ENCODE measurements around the gene STEAP2.
"Not testable (repeated sequence)": the region's sequence is repeated elsewhere in the genome, so short reads cannot be mapped to it uniquely, and the experiment has no call there.

STEAP2 gene

DNA sequence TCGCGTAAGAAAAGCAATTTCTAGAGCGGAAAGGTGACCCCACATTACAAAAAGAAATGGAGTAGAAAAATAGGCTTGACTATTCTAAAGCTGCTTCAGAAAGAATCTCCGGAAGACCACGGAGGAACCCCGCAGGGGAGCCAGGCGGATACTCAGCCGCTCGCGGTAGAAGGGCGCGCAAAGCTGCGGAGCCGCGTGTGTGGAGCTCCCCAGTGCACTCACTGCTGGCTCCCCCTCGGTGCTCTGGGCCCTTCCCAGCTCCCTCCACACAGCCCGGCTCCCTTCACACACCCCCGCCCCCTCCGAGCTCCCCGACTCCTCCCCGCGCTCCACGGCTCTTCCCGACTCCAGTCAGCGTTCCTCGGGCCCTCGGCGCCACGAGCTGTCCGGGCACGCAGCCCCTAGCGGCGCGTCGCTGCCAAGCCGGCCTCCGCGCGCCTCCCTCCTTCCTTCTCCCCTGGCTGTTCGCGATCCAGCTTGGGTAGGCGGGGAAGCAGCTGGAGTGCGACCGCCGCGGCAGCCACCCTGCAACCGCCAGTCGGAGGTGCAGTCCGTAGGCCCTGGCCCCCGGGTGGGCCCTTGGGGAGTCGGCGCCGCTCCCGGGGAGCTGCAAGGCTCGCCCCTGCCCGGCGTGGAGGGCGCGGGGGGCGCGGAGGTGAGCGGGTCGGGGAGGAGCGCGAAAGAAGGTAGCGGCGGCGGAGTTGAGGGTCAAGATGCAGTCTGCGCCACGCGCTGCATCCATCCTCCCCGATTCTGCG, at the start of gene STEAP2:
Gene STEAP2, plus strand, starts transcription at position 350 of the 758 bp plus-strand sequence. CDS start 13,343 bp downstream, outside the sequence.
- no peak for DNase-seq (ENCODE audit: low read depth in 2 of 2)

DNA sequence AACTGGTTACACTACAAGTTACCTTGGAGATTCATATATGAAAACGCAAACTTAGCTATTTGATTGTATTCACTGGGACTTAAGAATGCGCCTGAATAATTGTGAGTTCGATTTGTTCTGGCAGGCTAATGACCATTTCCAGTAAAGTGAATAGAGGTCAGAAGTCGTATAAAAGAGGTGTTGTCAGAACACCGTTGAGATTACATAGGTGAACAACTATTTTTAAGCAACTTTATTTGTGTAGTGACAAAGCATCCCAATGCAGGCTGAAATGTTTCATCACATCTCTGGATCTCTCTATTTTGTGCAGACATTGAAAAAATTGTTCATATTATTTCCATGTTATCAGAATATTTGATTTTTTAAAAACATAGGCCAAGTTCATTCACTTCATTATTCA, 48.0 kb upstream of the STEAP2 start:
- no peak for DNase-seq (ENCODE audit: low read depth in 2 of 2)

DNA sequence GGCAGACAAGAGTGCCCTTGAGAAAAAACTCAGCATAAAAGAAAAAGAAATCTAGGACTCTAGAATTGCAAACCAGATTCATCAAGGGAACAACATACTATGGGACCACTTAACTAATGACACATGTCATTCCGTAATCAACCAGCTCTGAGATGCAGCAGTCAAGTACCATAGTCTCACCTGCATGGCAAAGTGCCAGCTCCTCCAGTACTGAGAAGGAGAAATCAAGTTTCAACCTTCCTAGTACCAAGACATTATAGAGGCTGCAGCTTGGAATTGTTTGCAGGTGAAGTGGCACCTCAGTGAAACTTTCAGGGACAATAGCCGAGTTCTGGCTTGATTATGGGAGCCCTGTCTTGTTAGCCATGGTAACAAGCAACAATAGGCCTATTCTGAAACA, 45.8 kb upstream of the STEAP2 start:
- DNase-seq (ENCODE audit: low read depth in 2 of 2), result no peak

DNA sequence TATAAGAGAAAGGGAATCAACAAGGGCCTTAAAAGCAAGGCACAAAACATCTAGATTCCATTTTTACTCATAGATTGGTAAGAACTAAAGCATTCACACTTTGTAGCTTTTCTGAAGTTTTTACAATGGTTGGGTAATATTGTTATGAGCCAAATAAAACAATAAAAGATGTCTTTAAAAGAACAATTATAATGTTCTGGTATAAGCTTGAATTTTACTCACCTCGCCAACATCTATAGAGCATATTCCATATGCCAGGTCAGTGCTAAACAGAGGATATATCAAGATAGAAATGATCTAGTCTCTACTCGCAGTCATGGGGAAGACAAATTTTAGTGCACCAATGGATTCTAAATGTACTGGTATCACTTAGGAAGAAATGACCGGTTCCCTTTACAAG, 45.4 kb upstream of the STEAP2 start:
- no peak for DNase-seq (ENCODE audit: low read depth in 2 of 2)

DNA sequence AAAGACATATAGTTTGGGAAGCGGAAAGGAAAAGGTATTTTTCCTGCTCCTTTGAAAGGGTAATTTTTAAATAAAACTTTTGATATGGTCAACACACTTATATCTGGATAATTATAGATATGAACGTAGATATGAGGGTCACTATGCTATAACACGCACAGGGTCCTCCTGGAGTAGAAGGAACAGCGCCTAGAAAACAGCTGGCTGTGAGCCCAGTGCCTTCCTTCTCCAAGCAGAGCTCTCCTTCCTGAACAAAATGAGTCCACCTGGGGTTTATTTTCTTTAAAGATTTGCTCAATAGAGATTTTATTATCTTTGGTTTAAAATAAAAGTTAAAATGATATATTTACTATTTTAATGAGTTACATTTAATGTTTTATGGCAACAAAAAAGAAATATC, 44.2 kb upstream of the STEAP2 start:
- DNase-seq (ENCODE audit: low read depth in 2 of 2), result no peak

DNA sequence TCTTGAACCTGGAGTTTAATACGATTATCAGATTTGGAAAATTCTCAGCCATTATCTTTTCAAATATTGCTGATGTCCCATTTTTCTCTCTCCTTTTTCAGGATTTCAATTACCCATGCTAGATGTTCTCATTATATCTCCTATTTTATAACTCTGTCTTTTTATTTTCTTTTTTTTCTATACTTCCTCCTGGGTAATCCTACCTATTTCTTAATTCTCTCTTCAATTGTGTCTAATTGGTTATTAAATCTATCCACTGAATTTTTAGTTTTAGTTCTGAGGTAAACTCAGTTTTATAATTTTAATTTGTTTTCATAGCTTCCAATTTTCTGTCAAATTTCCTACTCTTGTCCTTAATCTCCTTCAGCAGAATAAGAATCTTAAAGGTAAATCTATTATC, 41.6 kb upstream of the STEAP2 start:
- no peak for DNase-seq (ENCODE audit: low read depth in 2 of 2)

DNA sequence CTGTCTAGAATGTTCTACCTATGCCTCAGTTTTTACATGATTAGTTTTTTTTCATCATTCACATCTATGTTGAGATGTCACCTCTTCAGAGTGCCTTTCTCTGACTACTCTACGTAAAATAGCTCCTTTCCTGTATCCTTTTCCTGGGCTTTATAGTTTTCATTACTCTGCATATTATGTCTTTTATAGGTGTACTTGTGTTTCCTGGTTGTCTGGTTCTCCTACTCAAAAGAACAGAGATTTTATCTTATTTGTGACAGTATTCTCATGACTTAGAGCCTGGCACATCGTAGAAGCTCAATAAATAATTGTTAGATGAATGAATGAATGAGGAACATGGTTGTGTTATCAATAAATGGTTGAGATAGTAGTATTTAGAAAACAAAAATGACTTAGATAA, 39.4 kb upstream of the STEAP2 start:
- DNase-seq (ENCODE audit: low read depth in 2 of 2), result no peak

DNA sequence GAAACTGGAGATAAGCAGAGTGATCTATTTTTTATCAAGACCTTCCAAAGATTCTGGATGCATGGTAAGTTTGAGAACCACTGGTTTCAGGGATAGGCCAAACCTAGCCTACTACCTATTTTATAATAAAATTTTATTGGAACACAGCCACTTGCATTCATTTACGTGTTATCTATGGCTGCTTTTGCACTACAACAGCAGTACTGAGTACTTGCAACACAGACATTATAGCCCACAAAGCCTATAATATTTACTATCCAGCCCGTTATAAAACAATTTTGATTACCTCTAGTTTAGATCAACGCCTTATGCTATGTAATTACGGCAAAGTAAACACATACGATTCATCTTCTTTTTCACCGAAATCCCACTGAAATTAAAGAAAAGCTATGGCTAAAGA, 38.9 kb upstream of the STEAP2 start:
- no peak for DNase-seq (ENCODE audit: low read depth in 2 of 2)

DNA sequence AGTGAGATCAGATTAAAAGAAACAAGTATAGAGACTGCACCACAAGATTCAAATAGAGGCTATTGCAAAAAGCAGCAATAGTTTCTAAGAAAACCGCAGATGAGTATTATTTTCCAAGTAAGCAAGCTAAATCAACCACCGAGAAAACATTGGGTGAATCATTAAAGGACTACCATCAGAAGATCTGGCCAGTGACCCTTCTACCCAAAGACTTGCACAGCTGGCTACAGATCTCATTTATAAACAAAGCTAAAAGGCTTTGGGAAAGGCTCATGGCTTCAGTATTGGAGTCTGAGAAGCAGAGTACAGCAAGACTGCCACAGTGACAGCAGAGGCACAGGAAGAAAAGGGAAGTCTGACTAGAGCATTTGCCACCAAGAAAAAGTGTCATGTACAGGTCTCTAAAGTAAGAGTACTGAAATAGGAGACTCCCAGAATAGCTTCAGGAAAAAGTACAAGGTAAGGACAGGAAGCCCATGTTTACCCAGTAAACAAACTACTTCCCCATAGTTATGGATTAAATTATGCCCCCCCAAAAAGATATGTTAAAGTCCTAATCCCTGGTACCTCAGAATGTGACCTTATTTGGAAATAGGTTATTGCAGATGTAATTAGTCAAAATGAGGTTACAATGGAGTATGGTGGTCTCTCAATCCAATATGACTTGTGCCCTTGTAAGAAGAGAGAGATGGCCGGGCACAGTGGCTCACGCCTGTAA, 38.3 kb upstream of the STEAP2 start:
- no peak for DNase-seq (ENCODE audit: low read depth in 2 of 2)

DNA sequence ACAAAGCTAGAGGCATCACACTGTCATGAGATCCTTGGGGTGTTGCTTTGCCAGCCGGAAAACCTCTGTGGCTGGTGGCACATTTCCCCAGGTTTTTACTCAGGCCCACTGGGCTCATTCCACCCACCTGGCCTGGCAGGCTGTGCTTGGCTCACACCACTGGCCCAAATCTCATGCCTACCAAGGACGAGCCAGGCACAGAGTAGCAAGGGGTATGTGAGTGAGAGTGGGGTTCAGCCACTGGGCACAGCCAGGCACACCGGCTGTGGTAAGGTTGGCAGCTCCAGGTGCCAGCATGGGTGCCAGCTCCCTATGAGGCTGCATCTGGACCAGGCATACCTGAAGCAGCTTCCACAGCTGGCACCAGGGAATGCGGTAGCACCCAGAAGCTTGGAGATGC, 35.9 kb upstream of the STEAP2 start:
- no peak for DNase-seq (ENCODE audit: low read depth in 2 of 2)

DNA sequence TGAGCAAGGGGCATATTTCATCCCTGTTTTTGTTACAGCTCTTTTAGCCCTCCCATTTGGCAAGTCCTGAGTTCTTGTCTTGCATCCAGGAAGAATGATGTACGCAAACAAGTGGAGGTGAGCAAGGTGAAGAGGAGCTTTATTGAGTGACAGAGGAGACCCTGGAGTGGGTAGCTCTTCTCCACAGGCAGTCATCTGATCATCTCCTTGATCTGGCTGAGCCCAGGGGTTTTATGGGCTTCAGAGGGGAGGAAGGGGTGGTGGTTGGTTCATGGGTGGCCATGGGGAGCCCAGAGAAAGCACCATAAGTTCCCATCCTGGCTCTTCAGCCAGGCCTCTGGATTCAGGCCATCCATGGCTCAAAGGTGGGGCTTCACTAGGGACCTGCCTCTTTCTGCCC, 35.3 kb upstream of the STEAP2 start:
- DNase-seq (ENCODE audit: low read depth in 2 of 2), result no peak

DNA sequence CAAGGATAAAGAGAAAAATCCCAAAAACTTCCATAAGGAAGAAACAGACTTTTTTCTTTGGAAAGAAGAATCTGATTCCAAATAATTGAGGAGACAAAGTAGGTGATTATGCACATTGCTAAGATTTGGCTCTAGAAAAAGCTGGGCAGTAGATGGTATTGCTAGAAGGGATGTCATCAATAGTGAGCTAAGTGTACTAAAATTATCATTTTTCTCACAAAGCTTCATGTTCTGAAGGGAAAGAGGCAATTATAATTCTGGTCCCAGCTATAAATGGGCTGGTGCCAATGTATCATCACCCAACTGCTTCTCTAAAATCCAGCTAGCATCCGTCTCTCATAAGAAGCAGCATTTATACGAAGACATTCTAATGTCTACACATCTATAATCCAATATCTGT, 33.4 kb upstream of the STEAP2 start:
- no peak for DNase-seq (ENCODE audit: low read depth in 2 of 2)

DNA sequence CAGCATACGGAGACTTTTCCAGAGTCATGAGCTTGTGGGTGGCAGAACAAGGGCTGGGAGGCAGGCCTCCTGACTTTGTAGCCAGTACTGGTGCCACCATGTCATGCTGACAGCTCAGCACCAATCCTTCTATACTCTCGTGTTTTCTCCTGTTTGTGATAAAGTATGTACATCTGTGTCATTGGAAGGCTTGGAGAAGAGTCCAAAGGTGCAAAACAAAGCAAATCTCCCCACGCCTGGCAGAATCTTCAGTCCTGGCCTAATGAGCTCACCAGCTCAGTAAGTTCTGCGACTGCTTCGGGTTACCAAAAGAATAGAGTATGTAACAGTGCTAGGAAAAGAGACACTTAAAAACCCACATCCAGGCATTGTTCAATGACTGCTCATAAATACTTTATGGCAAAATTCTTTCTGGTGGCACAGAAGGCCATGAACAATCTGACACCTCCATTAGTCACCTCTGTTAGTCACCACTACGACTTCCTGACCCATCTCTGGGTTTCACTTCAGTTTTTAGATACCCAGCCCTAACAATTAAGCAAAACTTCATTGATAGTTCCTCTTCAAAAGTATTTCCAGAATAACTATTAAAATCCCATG, 32.8 kb upstream of the STEAP2 start:
- DNase-seq (ENCODE audit: low read depth in 2 of 2), result no peak

DNA sequence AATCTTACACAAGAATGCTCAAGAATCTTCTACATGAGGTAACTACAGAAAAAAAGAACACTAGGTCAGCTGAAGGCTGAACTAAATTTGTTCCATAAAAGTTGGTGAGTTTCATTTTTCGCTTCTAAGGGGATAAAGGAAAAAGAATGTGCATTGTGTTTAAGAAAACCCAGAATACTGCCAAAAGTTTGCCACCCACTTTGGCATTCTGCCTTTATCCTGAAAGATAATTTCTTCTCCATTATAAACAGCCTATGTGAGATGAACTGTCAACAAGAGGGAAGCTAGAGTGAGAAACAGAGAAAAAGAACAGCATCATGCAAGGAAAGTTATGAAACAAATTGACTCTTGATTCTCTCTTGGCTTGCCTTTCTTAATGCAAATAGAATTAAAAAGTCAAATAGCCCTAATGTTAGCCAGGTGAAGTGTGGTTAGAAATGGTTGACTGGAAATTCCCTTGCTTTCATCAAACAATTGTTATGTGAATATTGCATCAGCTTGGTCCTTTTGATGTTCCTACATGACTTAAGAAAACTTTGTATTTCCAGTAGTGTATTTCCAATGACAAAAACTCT, 31.4 kb upstream of the STEAP2 start:
- DNase-seq (ENCODE audit: low read depth in 2 of 2), result no peak

DNA sequence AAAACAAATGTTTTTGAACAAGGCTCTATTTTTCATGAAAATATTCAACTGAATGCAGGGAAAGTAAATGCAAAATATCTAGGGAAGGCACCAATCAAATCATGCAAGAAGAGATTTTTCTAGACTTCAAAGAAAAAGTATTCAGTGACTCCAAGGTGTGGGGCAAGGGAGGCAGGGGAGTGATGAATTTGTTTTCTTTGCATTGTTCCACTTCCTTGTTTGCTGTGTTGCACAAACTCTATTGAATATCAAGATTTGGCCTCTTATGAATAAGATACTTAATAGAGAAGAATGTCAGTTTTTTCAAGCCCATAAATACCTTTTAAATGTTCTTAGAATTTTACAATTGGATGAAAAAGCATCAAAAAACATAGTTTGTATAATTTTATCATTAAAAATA, 30.9 kb upstream of the STEAP2 start:
- DNase-seq (ENCODE audit: low read depth in 2 of 2), result no peak

DNA sequence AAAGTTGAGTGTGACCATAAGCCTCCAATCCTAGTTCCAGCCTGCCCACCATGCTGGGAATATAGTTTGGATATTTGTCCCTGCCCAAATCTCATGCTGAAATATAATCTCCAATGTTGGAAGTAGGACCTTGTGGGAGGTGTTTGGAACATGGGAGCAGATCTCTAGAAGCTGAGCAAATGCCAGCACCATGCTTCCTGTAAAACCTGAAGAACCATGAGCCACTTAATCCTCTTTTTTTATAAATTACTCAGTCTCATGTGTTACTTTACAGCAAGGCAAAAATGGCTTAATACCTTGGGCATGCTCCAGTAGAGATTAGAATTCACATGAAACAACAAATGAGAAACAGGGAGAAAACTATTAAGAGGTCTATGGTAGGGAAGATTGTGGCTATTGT, 30.1 kb upstream of the STEAP2 start:
- no peak for DNase-seq (ENCODE audit: low read depth in 2 of 2)

DNA sequence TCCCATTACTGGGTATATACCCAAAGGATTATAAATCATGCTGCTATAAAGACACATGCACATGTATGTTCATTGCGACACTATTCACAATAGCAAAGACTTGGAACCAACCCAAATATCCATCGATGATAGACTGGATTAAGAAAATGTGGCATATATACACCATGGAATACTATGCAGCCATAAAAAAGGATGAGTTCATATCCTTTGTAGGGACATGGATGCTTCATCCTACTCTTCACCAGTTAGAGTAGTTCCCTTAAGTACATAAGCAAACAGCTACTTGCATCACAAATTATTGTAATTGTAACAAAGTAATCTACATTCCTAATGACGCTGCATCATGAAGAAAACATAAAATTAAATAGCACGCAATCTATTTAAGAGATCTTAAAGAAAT, 25.2 kb upstream of the STEAP2 start:
- not testable (repeated sequence) for DNase-seq (ENCODE audit: low read depth in 2 of 2)

DNA sequence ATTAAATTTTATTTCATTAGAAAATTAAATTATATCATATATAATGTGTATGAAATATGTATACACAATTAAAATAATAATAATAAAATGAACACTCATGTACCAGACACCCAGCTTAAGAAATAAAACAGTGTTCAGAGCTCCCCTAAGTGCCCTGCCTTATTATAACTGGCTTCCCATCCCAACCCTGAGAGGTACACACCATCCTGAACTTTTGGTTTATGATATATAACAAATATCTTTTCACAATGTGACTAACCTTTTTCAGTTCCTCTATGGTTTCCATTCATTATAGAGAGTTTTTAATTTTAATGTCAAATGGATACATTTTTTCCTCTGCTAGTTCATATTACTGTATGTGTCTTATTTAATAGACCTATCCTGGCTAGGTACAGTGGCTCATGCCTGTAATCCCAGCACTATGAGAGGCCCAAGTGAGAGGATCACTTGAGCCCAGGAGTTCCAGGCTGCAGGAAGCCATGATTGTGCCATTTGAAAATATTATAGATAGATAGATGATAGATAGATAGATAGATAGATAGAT, 24.0 kb upstream of the STEAP2 start:
- no peak for DNase-seq (ENCODE audit: low read depth in 2 of 2)

DNA sequence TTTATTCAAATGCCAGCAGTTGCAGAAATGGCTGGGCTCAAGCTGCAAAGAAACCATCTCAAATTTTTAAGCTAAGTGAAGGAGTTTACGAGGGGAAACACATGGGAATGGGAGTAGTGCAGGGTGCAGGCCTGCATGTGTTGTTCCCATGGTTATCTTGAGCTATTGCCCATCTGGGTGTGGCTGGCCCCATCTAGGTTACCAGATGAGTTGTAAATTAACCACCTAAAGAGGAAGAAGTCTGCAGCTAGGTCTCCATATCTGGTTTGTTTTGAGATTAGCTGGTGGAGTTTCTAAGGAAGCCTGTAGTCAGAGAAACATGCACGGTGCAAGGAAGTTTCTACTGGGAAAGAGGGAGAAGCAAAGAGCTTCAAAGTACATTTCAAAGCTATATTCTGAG, 23.3 kb upstream of the STEAP2 start:
- DNase-seq (ENCODE audit: low read depth in 2 of 2), result no peak

DNA sequence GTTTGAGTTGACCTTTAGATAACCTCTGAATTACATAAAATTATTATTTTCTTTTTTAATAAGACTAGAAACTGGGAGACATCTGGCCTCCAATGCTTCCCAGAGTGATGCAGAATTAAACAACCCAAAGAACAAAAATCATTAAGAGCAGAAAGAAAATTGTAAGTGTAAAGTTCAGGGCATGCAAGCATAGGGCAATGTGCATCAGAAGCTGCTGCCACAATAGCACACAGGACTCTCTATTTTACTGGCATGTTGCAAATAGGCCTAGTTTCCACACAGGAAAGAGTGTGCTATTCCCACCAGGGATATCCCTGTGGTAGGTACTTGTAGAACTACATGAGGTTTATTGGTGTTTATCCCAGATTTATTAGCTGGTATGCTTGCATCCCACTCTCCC, 20.5 kb upstream of the STEAP2 start:
- no peak for DNase-seq (ENCODE audit: low read depth in 2 of 2)

DNA sequence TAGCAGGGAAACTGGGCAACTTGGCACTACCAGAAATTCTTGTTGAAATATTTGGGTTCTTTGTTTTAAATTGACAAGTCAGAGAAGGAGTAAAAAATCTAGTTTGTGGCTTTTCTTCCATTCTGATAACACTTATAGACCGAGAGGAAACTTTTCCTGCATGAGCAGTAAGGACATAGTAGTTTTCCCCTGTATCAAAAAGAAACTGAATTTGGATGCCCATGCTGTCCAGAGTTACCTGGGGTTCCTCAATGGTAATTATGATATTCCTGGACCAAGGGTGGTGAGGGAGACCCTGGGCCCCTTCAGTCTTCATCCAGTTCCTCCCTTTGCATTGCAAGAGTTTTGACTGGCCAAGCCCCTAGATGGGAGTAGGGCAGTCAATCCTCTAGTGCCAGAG, 19.9 kb upstream of the STEAP2 start:
- no peak for DNase-seq (ENCODE audit: low read depth in 2 of 2)

Measured in stimulated activated CD8-positive, alpha-beta memory T cell treated with anti-CD3 and anti-CD28 coated beads, Interleukin-15, amount 100 ng/mL, for 4 hours (primary cell).